Right lung (tissue), 5 donors: ENCODE measurements around the gene GSTP1. TPM values are rescaled to one million over a fixed set of nuclear protein-coding genes. Genes with fewer than 3 reads are reported as not detected.
"Not testable (repeated sequence)": the region's sequence is repeated elsewhere in the genome, so short reads cannot be mapped to it uniquely, and the experiment has no call there.

Experiments used
- DNase-seq, 2 donors: peaks; one replicate each; pipeline ENCODE4 v3.0.0-alpha.2; 2013
- polyA plus RNA-seq, 5 donors: library from polyadenylated mRNA; unstranded; fragments of 120-200 nt; gene quantifications; one replicate each; pipeline versions ENCODE4 v1.2.1 to v1.2.3, GENCODE V29; 2013; ENCODE audit warnings: inconsistent platforms in 1 of 5, low replicate concordance in 1 of 5; ENCODE audit not compliant: insufficient read length in 5 of 5, insufficient read depth in 1 of 5

GSTP1 gene
- polyA plus RNA-seq, 5 donors, result 653 to 1,043 (median 745) TPM

- DNase-seq, result peak; percentile 46 to 58
These were observed 25.4 kb upstream of the GSTP1 start for GRCh38 chr11:67558084-67558772.

GRCh38 chr11:67561971-67562619 is 21.5 kb upstream of the GSTP1 start:
- DNase-seq, result no peak

DNA sequence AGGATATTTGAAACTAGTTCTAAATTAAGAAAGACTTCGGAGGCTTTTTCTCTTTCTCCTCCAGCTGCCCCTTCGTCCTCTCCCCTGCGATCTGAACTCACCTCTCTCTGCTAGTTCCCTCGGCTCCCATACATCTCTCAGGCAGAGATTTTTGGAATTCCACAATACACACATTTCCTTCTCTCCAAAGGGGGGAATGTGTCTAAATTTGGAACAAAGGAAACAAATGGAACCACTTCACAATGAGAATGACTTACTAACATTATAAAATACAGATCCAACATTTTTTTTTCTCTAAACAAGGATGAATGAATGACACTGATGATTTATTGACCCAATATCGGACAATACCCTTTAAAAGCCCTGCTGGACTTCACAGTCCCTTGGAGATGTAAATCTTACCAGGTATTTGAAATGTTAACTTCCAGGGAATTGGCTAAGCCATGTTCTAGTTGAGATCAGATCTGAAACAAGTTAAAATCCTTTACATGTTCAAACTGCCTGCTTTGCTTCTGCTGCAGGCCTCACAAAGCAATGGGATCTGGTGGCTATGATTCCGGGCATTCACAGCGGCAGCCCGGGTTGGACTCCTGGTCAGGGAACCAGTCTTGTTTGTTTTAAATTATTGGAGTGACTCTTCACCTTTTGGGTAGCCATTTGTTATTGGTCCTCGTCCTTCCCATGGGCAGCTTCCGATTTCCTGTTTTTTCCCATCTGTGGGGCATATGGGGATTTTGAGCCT is 20.5 kb upstream of the GSTP1 start:
- DNase-seq, result no peak

DNA sequence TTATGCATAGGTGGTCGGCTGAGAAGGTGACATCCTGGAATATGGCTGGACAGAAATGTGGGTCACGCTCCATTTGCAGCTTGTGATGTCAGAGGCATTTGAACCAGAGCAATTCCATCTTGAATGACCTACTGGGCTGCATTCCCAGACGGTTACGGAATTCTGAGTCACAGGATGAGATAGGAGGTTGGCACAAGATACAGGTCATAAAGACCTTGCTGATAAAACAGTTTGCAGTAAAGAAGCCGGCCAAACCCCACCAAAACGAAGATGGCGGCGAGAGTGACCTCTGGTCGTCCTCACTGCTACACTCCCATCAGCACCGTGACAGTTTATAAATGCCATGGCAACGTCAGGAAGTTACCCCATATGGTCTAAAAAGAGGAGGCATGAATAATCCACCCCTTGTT is 19.9 kb upstream of the GSTP1 start:
- not testable (repeated sequence) for DNase-seq

- no peak for DNase-seq
These were observed 19.4 kb upstream of the GSTP1 start for GRCh38 chr11:67564230-67564629.

DNA sequence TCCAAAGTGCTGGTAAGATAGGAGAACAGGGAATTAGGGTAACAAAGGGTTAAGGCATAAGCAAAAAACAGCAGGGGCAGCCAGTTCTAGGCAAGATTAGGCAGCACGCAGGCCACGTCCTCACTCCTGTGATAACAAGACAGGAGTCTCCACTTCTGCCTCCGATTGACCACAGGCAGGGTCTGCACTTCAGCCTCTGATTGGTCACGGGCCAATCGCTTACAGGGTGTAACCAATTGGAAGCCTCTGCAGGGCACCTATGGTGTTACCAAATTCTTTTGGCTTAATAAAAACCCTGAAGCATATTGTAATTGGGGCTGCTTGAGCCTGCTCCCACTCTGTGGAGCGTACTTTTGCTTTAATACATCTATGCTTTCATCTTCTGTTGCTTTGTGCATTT is 12.2 kb upstream of the GSTP1 start:
- no peak for DNase-seq

DNA sequence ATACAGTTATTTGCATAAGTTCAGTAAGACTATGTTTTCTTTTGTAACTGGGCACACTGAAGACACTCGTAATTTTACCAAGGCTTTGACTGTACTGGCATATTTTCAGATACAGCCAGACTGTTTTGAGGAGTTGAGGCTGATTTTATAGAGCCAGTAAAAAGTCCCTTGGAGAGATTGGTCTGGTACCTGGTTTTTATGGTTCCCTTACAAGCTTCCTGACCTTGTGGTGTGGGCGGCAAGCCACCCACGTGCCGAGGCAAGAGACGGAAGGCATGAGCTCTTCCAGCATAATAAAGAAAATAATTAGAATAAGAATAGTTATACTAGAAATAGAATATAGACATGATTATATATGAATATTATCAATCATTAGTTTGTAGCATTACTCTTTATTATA is 11.3 kb upstream of the GSTP1 start:
- DNase-seq, result no peak

DNA sequence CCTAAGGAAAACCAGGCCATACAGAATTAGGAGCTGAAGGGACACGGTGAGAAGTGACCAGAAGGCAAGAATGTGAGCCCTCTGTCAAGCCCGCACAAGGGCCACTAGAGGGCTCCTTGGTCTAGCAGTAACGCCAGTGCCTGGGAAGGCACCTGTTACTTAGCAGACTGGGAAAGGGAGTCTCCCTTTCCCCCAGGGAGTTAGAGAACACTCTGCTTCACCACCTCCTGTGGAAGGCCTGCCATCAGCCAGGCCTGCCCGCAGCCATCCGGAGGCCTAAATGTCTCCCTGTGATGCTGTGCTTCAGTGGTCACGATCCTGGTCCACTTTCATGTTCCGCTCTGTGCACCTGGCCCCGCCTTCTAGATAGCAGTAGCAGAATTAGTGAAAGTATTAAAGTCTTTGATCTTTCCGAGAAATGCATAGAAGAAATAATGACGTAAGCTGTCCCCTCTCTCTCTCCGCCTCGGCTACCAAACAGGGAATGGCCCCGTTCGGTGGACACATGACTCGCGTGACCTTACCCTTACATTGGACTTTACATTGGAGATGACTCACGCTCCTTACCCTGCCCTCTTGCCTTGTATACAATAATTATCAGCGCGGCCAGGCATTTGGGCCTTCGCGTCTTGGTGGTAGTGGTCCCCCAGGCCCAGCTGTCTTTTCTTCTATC is 10.7 kb upstream of the GSTP1 start:
- peak in 1 of 2 donors; percentile 37 for DNase-seq

GRCh38 chr11:67574938-67575337 is 8.7 kb upstream of the GSTP1 start:
- no peak for DNase-seq

DNA sequence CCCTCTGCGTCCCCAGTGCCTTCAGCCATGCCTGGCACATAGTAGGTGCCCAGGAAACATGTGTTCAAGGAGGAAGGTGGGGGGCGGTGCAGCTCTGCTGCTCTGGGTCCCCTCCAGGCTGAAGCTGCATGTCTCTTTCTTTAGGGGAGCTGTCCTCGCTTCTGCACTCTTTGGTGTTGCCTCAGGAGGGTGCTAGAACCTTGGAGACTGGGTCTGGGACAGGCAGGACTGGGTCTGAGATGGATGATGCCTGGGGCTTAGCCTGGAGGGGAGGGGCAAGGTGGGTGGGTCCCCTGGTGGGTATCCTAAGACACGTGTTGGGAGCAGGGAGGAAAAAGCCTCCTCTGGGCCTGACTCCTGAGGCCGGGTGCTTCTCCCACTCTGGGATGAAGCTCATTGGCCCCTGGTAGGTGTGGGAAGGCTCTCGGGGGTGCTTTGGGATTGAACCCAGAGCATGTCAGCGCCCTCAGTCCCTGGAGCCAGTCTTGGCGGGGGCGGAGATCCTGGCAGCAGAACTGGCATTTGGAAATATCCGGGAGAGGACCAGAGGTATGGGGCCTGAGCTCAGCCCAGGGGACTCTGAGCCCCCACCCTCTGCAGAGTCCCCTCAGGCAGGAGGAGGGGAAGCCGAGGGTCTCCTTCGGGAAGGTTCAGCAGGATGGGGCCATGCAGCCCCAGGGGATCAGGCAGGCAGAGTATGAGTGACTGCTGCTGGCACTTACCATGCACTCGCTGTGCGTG is 6.7 kb upstream of the GSTP1 start:
- DNase-seq, result no peak

- DNase-seq, result no peak
These were observed 5.7 kb upstream of the GSTP1 start for GRCh38 chr11:67577951-67578350.

DNA sequence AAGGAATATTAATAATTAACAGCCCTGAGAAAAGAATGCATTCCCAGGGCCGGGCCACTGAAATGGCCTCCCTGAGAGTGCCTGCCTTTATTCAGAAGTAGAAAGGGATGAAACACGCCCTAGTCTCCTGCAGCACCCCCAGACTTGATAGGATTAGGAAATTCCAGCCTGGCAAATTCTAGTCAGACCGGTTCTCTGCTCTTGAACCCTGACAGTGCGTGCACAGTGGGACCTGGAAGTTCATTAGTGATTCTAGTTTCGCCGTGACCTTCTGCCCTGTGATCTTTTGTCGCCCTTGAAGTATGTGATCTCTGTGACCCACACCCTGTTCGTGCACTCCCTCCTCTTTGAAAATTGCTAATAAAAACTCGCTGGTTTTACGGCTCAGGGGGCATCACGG is 2.1 kb upstream of the GSTP1 start:
- DNase-seq, result peak in 1 of 2 donors; percentile 32

DNA sequence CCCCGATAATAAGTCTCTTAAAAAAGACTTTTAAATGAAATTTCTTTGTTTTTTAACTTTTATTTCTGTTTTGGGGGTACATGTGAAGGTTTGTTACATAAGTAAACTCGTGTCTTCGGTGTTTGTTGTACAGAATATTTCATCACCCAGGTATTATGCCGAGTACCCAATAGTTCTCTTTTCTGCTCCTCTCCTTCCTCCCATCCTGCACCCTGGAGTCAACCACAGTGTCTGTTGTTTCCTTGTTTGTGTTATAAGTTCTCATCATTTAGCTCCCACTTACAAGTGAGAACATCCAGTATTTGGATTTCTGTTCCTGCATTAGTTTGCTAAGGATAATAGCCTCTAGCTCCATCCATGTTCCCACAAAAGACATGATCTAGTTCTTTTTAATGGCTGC is 1.6 kb upstream of the GSTP1 start:
- no peak for DNase-seq

- DNase-seq, result peak; percentile 65 to 67
These were observed 731 bp downstream of the GSTP1 start for GRCh38 chr11:67584205-67584880.

DNA sequence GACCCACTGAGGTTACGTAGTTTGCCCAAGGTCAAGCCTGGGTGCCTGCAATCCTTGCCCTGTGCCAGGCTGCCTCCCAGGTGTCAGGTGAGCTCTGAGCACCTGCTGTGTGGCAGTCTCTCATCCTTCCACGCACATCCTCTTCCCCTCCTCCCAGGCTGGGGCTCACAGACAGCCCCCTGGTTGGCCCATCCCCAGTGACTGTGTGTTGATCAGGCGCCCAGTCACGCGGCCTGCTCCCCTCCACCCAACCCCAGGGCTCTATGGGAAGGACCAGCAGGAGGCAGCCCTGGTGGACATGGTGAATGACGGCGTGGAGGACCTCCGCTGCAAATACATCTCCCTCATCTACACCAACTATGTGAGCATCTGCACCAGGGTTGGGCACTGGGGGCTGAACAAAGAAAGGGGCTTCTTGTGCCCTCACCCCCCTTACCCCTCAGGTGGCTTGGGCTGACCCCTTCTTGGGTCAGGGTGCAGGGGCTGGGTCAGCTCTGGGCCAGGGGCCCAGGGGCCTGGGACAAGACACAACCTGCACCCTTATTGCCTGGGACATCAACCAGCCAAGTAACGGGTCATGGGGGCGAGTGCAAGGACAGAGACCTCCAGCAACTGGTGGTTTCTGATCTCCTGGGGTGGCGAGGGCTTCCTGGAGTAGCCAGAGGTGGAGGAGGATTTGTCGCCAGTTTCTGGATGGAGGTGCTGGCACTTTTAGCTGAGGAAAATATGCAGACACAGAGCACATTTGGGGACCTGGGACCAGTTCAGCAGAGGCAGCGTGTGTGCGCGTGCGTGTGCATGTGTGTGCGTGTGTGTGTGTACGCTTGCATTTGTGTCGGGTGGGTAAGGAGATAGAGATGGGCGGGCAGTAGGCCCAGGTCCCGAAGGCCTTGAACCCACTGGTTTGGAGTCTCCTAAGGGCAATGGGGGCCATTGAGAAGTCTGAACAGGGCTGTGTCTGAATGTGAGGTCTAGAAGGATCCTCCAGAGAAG is 1.6 kb downstream of the GSTP1 start:
- no peak for DNase-seq

GRCh38 chr11:67585911-67586310 is 2.3 kb downstream of the GSTP1 start:
- no peak for DNase-seq

DNA sequence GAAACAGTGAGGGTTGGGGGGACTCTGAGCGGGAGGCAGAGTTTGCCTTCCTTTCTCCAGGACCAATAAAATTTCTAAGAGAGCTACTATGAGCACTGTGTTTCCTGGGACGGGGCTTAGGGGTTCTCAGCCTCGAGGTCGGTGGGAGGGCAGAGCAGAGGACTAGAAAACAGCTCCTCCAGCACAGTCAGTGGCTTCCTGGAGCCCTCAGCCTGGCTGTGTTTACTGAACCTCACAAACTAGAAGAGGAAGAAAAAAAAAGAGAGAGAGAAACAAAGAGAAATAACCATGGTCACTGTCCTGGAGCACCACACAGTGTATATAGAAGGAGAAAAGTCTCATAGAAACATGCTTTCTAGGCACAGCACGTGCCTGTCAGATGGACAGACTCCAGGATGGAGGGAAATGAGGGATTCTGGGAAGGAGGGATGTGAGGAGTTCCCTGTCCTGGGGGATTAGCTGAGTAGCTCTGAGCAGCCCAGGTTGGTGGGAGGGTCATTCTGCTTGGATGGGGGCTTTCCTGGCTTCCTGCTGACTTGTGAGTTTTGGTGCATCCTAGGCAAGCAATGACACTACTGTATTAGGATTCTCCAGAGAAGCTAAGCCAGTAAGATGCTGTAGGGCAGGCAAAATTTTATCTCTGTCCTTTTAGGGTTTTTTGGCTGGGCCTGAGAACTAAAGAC is 3.1 kb downstream of the GSTP1 start:
- DNase-seq, result no peak

GRCh38 chr11:67588136-67588503 is 4.5 kb downstream of the GSTP1 start:
- no peak for DNase-seq

GRCh38 chr11:67588899-67589415 is 5.3 kb downstream of the GSTP1 start:
- DNase-seq, result not testable (repeated sequence)
